Body of pancreas (tissue), 4 donors: ENCODE data around the gene ERCC5. TPM values are rescaled to one million over a fixed set of nuclear protein-coding genes. Genes with fewer than 3 reads are reported as not detected.

Experiments
- ATAC-seq: fragments of 150-250 bp; one replicate; pipeline ENCODE4 v1.9.1; 2016
- DNase-seq, 4 donors: peaks; one replicate each; pipeline ENCODE4 v3.0.0-alpha.2; 2019
- H3K27ac ChIP-seq, 4 donors: fragments of 200-600 bp; sonication (generic); 1 replicate in 3 of 4; 2 replicates in 1 of 4; pipeline versions ENCODE4 v1.5.1 to v1.6.1; 2016 to 2019; ENCODE audit warnings: mild to moderate bottlenecking in 1 of 4, mixed read lengths in 1 of 4, moderate library complexity in 1 of 4
- H3K27me3 ChIP-seq, 2 donors: fragments of 200-600 bp; sonication (generic); one replicate each; pipeline ENCODE4 v1.6.0; 2016; ENCODE audit warnings: mild to moderate bottlenecking in 1 of 2
- H3K36me3 ChIP-seq, 2 donors: fragments of 200-600 bp; sonication (generic); replicated peaks in 1 of 2; 2 replicates each; pipeline ENCODE4 v1.5.1; 2016; ENCODE audit warnings: low read depth in 2 of 2; ENCODE audit not compliant: insufficient read depth in 1 of 2
- H3K4me1 ChIP-seq: fragments of 200-600 bp; sonication (generic); one replicate; pipeline ENCODE4 v1.6.0; 2016
- H3K4me3 ChIP-seq, 2 donors: fragments of 200-600 bp; sonication (generic); 1 replicate in 1 of 2; 2 replicates in 1 of 2; pipeline ENCODE4 v1.5.1; 2016 to 2019
- H3K9me3 ChIP-seq, 3 donors: fragments of 200-600 bp; sonication (generic); 1 replicate in 2 of 3; 2 replicates in 1 of 3; pipeline ENCODE4 v1.5.1; 2016
- POLR2A ChIP-seq, 3 donors: fragments of 450-650 bp; IDR thresholded peaks; one replicate each; pipeline ENCODE4 v1.6.1; 2016; ENCODE audit warnings: antibody characterized with exemption in 3 of 3, mild to moderate bottlenecking in 2 of 3
- WGBS, 2 donors: methylation state at CpG; one replicate each; pipeline ENCODE4 v1.1.5; 2017; 5-methylcytosine and 5-hydroxymethylcytosine counted together
- intact Hi-C: fragments of 100-400 bp; cut with DNase I; formaldehyde crosslinking; loops from one replicate; pipeline ENCODE4 v1.15.1; 2023
- total RNA-seq, 2 donors: library from RNA; depleted of rRNA; stranded (reverse); fragments of >200 nt; gene quantifications; one replicate each; pipeline ENCODE4 v1.1.0, GENCODE V29; 2016
- TF ChIP-seq, protein P1 (sequence below), 7 experiments: fragments of 450-650 bp in 4 of 7; fragments of 200-600 bp in 3 of 7; sonication (generic) in 3 of 7; IDR thresholded peaks; one replicate each; pipeline ENCODE4 v1.5.1; 2016 to 2019; ENCODE audit warnings: antibody characterized with exemption in 7 of 7

ERCC5 gene
- total RNA-seq, 2 donors from 2014 or later: 31.9 to 42.8 TPM

DNA sequence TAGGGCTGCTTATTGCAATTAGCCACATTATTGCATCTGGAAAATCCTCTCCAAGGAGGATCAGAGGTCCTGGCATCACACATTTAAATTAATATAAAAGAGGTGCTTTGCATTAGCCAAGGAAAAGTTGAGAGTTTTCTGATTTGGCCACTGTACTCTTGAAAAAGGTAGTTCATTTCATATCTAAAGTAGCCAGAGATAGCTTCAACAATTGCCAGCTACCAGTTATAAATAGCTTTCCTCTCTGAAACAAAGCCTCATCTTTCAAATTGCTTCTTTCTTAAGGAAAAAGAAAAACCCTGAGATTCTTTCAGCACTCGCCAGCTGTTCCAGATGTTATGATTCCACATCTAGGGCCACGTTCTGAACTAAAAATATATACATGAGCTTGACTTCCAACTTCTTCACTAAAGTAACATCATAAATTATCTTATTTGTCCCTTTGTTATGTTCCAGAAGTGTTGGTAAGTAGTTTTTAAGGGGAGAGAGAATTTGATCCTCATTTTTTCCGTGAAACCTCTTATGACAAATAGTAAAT, 69.6 kb downstream of the ERCC5 start:
- H3K9me3 ChIP-seq: no peaks in the 10 kb centered on the region
- ATAC-seq (no peak), DNase-seq (no peak)
- H3K36me3 ChIP-seq: no peaks in the 10 kb centered on the region
- H3K4me1 ChIP-seq: no peaks in the 10 kb centered on the region
- no peaks in the 10 kb centered on the region for H3K27me3 ChIP-seq
- intact Hi-C loops: loop anchor here (10.0 kb wide), 1 partner anchor 229 kb away; no protein-coding TSS in a partner anchor
- TF ChIP-seq, protein P1, sequence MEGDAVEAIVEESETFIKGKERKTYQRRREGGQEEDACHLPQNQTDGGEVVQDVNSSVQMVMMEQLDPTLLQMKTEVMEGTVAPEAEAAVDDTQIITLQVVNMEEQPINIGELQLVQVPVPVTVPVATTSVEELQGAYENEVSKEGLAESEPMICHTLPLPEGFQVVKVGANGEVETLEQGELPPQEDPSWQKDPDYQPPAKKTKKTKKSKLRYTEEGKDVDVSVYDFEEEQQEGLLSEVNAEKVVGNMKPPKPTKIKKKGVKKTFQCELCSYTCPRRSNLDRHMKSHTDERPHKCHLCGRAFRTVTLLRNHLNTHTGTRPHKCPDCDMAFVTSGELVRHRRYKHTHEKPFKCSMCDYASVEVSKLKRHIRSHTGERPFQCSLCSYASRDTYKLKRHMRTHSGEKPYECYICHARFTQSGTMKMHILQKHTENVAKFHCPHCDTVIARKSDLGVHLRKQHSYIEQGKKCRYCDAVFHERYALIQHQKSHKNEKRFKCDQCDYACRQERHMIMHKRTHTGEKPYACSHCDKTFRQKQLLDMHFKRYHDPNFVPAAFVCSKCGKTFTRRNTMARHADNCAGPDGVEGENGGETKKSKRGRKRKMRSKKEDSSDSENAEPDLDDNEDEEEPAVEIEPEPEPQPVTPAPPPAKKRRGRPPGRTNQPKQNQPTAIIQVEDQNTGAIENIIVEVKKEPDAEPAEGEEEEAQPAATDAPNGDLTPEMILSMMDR (IDR thresholded peaks at IDR 0.05): no peak
- no peak for TF ChIP-seq POLR2A (IDR thresholded peaks at IDR 0.05)
- no peak overlapping the region for H3K27ac ChIP-seq
- 31 to 41% methylated on average over 3 of the region's 3 CpGs for WGBS, 2 donors
- H3K4me3 ChIP-seq: no peak overlapping the region

DNA sequence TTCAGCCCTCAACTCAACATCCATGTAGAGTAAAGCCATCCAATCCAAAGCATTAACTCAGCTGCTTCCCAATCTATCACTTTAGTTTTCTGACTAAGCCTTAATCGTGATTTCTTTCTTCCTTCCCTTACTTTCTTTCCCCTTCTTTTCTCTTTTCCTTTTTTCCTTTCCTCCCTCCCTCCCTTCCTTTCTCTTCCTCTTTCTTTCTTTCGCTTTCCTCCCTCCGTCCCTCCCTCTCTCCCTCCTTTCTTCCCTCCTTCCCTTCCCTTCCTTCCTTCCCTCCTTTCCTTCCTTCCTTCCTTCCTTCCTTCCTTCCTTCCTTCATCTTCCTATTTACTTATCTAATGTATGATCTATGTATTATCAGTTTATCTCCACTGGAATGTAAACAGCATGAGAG, 71.2 kb downstream of the ERCC5 start:
- Histone ChIP-seq H3K4me1 (no peaks in the 10 kb centered on the region), H3K27me3 (no peaks in the 10 kb centered on the region), H3K4me3 (no peak overlapping the region), H3K9me3 (no peaks in the 10 kb centered on the region), H3K27ac (no peak overlapping the region), H3K36me3 (no peaks in the 10 kb centered on the region)
- intact Hi-C loops: loop anchor here (10.0 kb wide), 1 partner anchor 228 kb away; no protein-coding TSS in a partner anchor
- 54 to 55% methylated on average over 3 of the region's 3 CpGs for WGBS, 2 donors
- ATAC-seq: no peak
- no peak for DNase-seq
- TF ChIP-seq, protein P1 (IDR thresholded peaks at IDR 0.05): no peak
- TF ChIP-seq POLR2A (IDR thresholded peaks at IDR 0.05): no peak

GRCh38 chr13:102922184-102922583, 76.4 kb downstream of the ERCC5 start:
- ATAC-seq: no peak
- TF ChIP-seq POLR2A (IDR thresholded peaks at IDR 0.05): no peak
- TF ChIP-seq, protein P1 (IDR thresholded peaks at IDR 0.05): no peak

More at GRCh38 chr13:102922184-102922583, 76.4 kb downstream of the ERCC5 start:
- intact Hi-C loops: no loop called here
- Histone ChIP-seq H3K4me1 (no peaks in the 10 kb centered on the region), H3K36me3 (no peaks in the 10 kb centered on the region), H3K9me3 (no peaks in the 10 kb centered on the region), H3K27ac (no peak overlapping the region), H3K27me3 (no peaks in the 10 kb centered on the region), H3K4me3 (no peak overlapping the region)
- 64 to 69% methylated on average over 5 of the region's 5 CpGs for WGBS, 2 donors
- DNase-seq: no peak

Other genes with a start within 250 kb of the ERCC5 start
- 10 to 100 TPM; 29.3 to 73.5 TPM for gene TPP2, start 249.0 kb upstream of the ERCC5 start, total RNA-seq
- gene METTL21C, start 151.0 kb upstream of the ERCC5 start, total RNA-seq: not detected
- gene TEX30, start 72.2 kb upstream of the ERCC5 start, total RNA-seq: 1 to 10 TPM; 3.6 to 4.2 TPM
- 1 to 10 TPM in 1 of 2 donors, not detected in 1; 4.2 TPM for gene POGLUT2, start 47.1 kb upstream of the ERCC5 start, total RNA-seq
- gene BIVM, start 46.9 kb upstream of the ERCC5 start, total RNA-seq: 10 to 100 TPM; 15.8 to 18.9 TPM
- gene SLC10A2, start 220.4 kb downstream of the ERCC5 start, total RNA-seq: not detected